GM08714 (cell line): ENCODE results near the gene MYOC.
"Not testable (repeated sequence)": the region's sequence is repeated elsewhere in the genome, so short reads cannot be mapped to it uniquely, and the experiment has no call there.

Experiments used
- H3K4me3 ChIP-seq: fragments of 200-500 bp; sonication (Bioruptor generic); 2 replicates; pipeline ENCODE4 v1.5.1; 2014; ENCODE audit warnings: mild to moderate bottlenecking, low read length, inconsistent platforms
- ZNF274 ChIP-seq: IDR thresholded peaks from 2 replicates; pipeline ENCODE4 v1.6.1; 2012; ENCODE audit warnings: mild to moderate bottlenecking, low read depth, low read length

Gene MYOC

GRCh38 chr1:171600862-171601261 lies 51.6 kb downstream of the MYOC start:
- TF ChIP-seq ZNF274 = no peak
- H3K4me3 ChIP-seq = no peak overlapping the region

GRCh38 chr1:171600310-171600709 lies 52.2 kb downstream of the MYOC start:
- not testable (repeated sequence) for H3K4me3 ChIP-seq

- no peak for TF ChIP-seq ZNF274
- no peak overlapping the region for H3K4me3 ChIP-seq
Measured at GRCh38 chr1:171597203-171597602, 55.3 kb downstream of the MYOC start.

GRCh38 chr1:171596705-171597104 lies 55.8 kb downstream of the MYOC start:
- no peak overlapping the region for H3K4me3 ChIP-seq
- no peak for TF ChIP-seq ZNF274

GRCh38 chr1:171596119-171596518 lies 56.4 kb downstream of the MYOC start:
- no peak for TF ChIP-seq ZNF274
- H3K4me3 ChIP-seq = no peak overlapping the region

GRCh38 chr1:171595324-171595723 lies 57.2 kb downstream of the MYOC start:
- no peak for TF ChIP-seq ZNF274
- H3K4me3 ChIP-seq = no peak overlapping the region

- TF ChIP-seq ZNF274 = no peak
- H3K4me3 ChIP-seq = no peak overlapping the region
Measured at GRCh38 chr1:171590022-171590421, 62.5 kb downstream of the MYOC start.

- no peak for TF ChIP-seq ZNF274
Measured at GRCh38 chr1:171588230-171588629, 64.3 kb downstream of the MYOC start.

GRCh38 chr1:171585715-171586114 lies 66.8 kb downstream of the MYOC start:
- no peak for TF ChIP-seq ZNF274

More at GRCh38 chr1:171588230-171588629, 64.3 kb downstream of the MYOC start:
- H3K4me3 ChIP-seq = no peak overlapping the region

More at GRCh38 chr1:171585715-171586114, 66.8 kb downstream of the MYOC start:
- no peak overlapping the region for H3K4me3 ChIP-seq
